Astrocyte of the hippocampus (primary cell): Measurements from ENCODE around the gene IKZF1.
A peak's percentile ranks its signal among the peaks of the same experiment; 100 is the strongest.

Source experiments
- DNase-seq: peaks from one replicate; pipeline ENCODE4 v3.0.0; 2011; ENCODE audit warnings: low read depth, low spot score

Gene IKZF1

GRCh38 chr7:50409856-50410745, 105.6 kb downstream of the IKZF1 start:
- no peak for DNase-seq

DNA sequence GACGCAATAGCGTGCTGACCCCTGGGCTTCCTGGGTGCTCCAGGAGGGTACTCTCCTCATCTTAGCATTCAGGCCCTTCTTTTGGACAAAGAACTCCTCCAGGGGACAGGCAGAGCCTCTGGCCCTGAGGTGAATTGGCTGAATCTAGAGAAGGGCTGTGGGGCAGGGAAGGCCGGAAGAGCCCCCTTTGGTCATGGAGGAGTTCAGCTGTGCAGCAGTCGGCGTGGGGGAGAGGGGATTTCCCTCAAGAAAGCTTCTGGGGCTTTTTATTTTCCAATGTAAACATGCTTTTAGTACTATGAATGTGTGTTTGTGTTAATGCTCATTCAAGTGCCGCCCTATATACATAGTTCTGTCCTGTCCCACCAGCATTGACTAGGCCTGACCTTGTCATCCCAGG, 106.8 kb downstream of the IKZF1 start:
- DNase-seq: no peak

GRCh38 chr7:50412973-50413372, 108.5 kb downstream of the IKZF1 start:
- no peak for DNase-seq

DNA sequence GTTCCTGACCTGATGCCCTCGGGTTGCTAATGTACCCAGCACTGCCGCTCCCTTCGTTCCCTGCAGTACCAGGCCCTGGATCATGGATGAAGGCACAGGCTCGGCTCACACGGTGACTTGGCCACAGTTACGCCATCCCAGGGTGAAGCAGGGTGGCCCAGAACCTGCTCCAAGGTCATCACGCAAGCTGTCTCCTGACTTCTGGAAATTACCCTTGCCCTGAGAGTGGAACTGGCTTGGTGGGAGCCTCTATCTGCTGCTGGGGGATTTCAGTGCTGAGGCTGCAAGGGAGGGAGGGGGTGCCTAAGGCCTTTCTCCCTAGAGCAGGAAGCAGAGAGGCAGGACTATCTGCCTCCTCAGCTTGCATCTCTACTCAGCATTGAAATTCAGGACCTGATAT, 109.0 kb downstream of the IKZF1 start:
- DNase-seq: no peak

- no peak for DNase-seq
Observed at GRCh38 chr7:50415844-50416364, 111.4 kb downstream of the IKZF1 start.

GRCh38 chr7:50416527-50417182, 112.1 kb downstream of the IKZF1 start:
- DNase-seq: no peak

- DNase-seq: peak; percentile 86
Observed at GRCh38 chr7:50418086-50418515, 113.6 kb downstream of the IKZF1 start.

- DNase-seq: no peak
Observed at GRCh38 chr7:50418526-50419290, 114.2 kb downstream of the IKZF1 start.

- no peak for DNase-seq
Observed at GRCh38 chr7:50421043-50421442, 116.5 kb downstream of the IKZF1 start.

DNA sequence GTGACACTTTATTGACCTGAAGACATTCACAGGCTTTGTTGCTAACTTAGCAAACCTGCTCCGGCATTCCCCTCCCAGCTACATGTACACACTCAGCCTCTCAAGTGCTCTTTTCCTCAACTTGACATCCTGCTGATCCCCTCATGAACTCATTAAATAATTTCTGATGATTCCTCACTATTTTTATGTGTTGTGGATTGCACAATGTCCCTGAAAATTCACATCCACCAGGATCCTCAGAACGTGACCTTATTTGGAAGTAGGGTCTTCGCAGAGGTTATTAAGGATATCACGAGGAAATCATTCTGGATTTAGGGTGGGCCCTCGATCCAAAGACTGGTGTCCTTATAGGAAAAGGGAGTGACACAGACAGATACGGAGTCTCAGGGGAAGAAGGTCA, 118.3 kb downstream of the IKZF1 start:
- DNase-seq: no peak

DNA sequence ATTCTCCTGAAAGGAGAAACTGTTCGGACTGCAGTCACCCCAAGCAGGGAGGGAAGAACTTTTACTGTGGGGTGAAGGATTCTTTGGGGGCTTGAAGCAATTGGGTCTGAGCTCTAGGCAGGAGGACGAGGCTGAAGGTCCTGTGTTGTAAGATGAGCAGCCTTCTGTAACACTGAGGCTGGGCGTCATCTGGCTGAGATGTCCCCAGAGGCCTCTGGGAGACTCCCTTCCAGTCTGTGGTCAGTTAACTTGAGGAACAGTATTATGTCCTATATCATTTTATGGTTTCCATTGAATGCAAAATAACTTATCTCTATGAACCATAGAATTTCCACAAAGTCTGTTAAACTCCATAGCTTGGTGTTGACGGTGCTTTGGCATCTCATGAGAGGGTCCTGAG, 119.3 kb downstream of the IKZF1 start:
- DNase-seq: no peak

- no peak for DNase-seq
Observed at GRCh38 chr7:50425318-50425717, 120.8 kb downstream of the IKZF1 start.

DNA sequence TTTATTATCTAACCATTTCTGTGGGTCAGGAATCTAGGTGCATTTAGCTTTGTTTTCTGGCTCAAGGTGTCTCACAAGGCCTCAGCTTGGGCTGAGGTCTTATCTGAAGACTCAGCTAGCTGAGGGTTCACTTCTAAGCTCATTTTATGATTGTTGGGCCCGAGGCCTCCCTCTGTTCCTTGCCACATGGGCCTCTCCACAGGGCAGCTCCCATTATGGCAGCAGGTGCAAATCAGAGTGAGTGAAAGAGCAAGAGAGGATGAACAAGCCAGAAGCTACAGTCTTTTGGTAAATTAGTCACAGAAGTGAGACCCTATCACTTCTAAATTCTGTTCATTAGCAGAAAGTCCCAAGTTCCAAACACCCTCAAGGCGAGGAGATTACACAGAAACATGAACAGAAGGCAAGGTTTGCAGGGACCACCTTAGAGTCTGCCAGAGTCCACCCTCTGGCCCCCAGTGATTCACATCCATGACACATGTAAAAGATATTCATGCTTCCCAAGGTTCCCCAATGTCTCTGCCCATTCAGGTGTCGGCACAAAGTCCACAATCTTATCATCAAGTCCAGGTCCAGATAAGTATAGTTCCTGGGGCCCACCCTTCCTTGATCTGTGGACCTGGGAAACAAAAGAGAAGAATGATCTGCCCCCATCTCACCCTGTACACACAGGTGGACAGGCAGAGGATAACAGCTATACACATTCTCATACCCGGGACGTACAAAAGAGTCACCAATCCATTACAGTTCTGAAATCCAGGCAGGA, 121.9 kb downstream of the IKZF1 start:
- DNase-seq: no peak

DNA sequence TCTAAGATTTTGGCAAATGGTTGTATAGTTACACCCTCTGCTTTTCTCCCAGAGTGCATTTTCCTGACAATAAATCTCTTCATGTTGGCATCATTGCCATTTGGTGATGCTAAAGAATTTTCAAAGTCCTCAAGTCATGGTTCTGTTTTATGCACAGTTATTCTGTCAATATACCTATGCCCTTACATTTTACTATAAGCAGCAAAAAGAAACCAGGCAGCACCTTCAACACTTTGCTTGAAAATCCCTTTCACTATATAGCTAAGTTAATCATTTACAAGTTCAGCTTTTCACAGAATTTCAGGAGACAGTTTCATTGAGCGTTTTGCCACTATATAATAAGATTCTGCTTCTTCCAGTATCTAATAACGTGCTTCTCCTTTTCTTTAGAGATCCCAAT, 123.0 kb downstream of the IKZF1 start:
- no peak for DNase-seq

- no peak for DNase-seq
Observed at GRCh38 chr7:50428911-50429310, 124.4 kb downstream of the IKZF1 start.

DNA sequence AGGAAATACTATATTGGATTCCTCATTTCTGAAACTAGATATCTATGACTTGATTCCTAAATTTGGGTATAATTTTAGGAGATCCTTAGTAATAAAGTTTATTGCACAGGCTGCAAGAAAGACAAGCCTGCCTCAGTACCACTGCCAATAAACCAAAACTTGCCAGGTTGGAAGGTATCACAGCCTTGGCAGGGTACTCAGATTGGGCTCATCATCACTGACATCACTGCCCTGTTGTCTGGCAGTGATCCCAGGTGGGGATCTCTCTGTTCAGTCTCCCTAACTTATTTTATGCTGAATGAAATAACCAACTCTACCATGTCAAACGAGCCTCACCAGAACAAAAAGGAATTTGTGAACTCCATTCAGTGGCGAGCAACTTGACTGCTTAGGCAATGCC, 126.8 kb downstream of the IKZF1 start:
- no peak for DNase-seq

- no peak for DNase-seq
Observed at GRCh38 chr7:50431722-50432305, 127.3 kb downstream of the IKZF1 start.

DNA sequence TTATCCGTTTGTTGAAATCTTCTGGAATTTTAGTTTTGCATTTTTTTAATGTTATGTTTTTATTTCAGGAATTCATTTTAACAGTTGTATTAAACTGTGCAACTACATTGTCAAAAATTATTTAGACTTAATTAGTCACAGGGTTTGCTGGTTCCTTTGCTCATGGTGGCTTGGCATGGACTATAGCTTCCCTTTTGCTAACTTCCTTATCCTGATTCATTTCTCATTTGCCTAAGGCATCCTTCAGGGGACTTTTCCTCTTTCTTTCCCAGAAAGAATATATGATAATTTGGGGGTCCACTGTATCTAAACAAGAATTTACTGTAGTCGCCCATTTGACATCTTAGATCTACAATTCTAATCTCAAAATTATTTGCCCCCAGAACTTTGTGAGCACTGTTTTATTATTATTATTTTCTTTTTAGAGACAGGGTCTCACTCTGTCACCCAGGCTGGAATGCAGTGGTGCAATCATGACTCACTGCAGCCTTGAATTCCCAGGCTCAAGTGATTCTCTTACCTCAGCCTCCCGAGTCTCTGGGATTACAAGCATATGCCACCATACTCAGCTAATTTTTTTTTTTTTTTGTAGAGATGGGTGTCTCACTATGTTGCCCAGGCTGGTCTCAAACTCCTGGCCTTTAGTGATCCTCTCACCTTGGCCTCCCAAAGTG, 131.8 kb downstream of the IKZF1 start:
- DNase-seq: peak; percentile 68

GRCh38 chr7:50446542-50446960, 142.0 kb downstream of the IKZF1 start:
- peak; percentile 89 for DNase-seq

- no peak for DNase-seq
Observed at GRCh38 chr7:50448823-50449222, 144.3 kb downstream of the IKZF1 start.
